GM18951 (cell line): ENCODE results near the gene LARGE2.

Experiments used
- POLR2A ChIP-seq: IDR thresholded peaks from 4 replicates; pipeline ENCODE4 v1.6.1; 2011; ENCODE audit warnings: mild to moderate bottlenecking; ENCODE audit not compliant: insufficient read length, insufficient read depth; ENCODE audit errors: extremely low read depth
- in situ Hi-C: fragments of 300-500 bp; cut with MboI; formaldehyde crosslinking; loops from one replicate; pipeline ENCODE4 v1.12.0; 2022; ENCODE audit warnings: low sequenced_read_pairs, mixed read lengths, inconsistent platforms; ENCODE audit not compliant: unreplicated experiment

LARGE2 gene

DNA sequence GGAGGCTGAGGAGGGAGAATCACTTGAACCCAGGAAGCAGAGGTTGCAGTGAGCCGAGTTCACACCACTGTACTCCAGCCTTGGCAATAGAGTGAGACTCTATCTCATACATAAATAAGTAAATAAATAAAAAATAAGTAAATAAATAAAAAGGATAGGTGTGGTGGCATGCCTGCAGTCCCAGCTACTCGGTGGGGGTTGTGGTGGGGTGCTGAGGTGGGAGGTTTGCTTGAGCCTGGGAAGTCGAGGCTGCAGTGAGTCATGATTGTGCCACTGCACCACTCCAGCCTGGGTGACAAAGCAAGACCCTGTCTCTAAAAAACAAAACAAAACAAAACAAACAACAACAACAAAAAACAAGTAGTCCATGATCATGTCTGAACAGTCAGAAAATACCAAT, 3.1 kb downstream of the LARGE2 start:
- in situ Hi-C loops, result no loop called here
- no peak for TF ChIP-seq POLR2A

DNA sequence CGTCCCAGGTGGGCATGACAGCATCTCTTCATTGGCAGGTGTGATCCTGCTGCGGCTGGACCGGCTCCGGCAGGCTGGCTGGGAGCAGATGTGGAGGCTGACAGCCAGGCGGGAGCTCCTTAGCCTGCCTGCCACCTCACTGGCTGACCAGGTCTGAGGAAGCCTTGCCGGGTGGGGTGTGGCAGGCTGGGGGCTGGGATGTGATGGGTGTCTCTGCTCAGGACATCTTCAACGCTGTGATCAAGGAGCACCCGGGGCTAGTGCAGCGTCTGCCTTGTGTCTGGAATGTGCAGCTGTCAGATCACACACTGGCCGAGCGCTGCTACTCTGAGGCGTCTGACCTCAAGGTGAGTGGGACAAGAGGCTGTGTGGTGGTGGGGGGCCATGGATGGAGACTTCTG, 3.5 kb downstream of the LARGE2 start:
- in situ Hi-C loops, result no loop called here
- TF ChIP-seq POLR2A, result no peak

DNA sequence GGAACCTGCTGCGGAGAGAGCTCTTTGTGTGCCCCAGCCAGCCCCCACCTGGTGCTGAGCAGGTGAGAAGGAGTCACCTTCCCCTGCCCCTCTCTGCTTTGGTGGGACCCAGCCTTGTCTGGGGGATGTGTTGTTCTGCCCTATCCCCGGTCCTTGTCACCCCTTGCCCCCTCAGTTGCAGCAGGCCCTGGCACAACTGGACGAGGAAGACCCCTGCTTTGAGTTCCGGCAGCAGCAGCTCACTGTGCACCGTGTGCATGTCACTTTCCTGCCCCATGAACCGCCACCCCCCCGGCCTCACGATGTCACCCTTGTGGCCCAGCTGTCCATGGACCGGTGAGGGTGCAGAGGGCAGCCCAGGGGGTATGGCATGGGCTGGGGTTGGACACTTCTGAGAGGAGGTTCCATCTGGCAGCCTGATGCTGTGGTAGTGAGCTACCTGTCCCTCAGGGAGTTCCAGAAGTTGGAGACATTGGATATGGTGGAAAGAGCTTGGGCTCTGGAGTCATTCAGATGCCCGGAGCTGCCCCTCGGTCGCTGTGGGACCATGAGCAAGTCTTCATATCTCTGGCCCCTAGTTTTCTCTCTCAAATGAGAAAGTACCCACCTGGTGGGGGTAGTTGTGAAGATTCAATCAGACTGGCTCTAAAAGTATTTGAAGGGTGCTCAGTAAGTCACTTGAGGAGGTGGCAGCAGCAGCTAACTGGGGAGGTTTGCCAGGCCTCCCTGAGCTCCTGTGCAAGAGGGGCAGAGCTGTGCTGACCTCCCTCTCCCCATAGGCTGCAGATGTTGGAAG, 4.3 kb downstream of the LARGE2 start:
- TF ChIP-seq POLR2A, result no peak
- in situ Hi-C loops, result no loop called here

DNA sequence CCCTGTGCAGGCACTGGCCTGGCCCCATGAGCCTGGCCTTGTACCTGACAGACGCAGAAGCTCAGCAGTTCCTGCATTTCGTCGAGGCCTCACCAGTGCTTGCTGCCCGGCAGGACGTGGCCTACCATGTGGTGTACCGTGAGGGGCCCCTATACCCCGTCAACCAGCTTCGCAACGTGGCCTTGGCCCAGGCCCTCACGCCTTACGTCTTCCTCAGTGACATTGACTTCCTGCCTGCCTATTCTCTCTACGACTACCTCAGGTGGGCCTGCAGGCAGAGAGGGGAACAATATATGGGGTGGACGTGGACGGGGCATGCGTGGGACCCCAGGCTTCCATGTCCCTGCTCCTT, 4.9 kb downstream of the LARGE2 start:
- in situ Hi-C loops, result no loop called here
- TF ChIP-seq POLR2A, result no peak

DNA sequence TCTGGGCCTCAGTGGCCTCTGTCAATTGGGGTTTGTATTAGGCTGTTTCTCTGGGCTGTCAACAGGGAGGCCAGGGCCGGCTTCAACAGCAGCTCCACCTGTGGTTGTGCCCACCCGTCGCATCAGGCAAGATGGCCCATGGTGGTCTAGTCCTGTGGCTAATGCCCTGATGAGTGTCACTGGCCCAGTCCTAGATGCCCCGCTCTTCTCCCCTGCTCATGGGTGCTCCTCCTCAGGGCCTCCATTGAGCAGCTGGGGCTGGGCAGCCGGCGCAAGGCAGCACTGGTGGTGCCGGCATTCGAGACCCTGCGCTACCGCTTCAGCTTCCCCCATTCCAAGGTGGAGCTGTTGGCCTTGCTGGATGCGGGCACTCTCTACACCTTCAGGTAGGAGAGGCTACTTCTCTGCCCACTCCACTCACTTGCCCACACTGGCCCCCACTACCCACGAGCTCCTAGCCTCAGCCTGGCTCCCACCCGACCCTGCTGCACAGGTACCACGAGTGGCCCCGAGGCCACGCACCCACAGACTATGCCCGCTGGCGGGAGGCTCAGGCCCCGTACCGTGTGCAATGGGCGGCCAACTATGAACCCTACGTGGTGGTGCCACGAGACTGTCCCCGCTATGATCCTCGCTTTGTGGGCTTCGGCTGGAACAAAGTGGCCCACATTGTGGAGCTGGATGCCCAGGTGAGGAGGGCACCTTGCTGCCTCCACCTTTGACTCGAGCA, 5.4 kb downstream of the LARGE2 start:
- in situ Hi-C loops, result no loop called here
- TF ChIP-seq POLR2A, result no peak

DNA sequence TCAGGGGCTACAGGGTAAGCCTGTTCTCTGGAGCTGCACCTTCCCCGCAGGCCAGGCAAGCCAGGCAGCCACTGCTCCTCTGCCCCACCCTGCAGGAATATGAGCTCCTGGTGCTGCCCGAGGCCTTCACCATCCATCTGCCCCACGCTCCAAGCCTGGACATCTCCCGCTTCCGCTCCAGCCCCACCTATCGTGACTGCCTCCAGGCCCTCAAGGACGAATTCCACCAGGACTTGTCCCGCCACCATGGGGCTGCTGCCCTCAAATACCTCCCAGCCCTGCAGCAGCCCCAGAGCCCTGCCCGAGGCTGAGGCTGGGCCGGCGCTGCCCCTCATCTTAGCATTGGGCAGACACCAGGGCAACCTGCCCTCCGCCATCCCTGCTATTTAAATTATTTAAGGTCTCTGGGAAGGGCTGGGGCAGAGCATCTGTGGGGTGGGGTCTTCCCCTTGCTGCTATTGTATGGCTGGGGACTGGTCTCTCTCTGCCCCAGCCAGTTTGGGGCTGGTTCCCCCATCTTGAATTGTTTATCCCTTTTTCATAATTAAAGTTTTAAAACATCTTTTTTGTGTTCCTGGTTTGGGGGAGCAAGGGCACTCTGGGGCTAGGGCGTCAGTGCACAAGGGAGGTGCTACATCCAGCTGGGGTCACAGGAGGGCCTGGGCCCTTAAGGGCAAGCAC, 6.2 kb downstream of the LARGE2 start:
- TF ChIP-seq POLR2A, result no peak
- in situ Hi-C loops, result no loop called here

DNA sequence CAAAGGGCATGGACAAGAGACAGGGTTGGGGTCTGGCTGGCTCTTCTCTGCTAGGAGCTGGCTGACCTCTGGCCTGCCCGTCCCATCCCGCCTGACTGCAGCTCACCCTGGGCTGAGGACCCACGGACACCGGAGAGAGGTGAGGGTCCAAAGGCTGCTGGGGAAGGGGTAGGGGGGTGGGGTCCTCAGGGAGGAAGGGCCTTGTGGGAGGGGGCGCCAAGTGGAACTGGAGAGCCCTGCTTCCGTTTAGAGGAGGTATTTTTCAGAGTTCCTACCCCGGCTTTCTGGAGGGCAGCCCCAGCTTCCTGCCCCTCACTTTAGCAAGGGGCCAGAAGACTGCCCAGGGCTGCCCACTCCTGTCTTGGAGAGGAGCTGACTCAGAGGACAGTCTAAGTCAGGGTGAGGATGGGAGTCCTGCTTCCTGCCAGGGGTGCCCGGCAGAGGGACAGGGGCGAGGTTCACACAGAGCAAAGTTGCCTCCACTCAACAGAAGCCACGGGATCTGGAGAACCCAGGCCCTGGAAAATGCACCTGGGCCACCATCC, 7.1 kb downstream of the LARGE2 start:
- in situ Hi-C loops, result no loop called here

DNA sequence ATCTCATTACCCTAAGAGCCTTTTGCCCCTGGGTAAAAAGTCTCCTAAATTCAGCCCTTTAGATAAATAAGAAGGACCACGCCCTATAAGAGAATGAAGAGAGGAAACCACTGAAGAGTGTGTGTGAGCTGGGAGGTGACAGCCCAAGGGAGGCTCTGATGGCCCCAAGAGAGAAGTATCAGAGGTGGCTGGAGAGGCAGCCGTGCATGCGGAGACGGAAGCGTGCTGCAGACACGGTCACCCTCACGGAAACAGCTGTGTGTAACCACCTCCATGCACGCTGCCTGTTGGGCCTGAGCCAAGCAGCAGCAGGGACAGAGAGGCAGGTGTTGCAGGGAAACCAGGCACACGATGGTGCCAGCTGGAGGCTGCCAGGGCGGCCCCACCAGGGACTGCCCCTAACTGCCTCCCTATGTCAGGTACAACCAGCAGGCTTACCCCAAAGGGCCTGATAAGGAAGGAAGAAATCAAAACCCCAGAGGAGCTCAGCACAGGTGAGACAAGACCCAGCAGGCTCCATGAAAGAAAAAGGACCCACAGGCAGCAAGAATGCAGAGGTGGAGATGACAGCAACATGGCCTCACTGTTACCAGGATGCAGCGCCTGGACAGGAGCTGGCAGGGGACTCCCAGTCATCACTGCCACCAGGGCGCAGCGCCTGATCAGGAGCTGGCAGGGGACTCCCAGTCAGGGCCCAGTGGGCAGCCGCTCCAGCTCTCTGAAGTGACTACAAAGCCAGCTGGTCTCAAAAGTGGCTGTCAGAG, 7.8 kb downstream of the LARGE2 start:
- peak; percentile 11 for TF ChIP-seq POLR2A
- in situ Hi-C loops, result no loop called here

More for the DNA sequence above, 7.1 kb downstream of the LARGE2 start:
- no peak for TF ChIP-seq POLR2A

DNA sequence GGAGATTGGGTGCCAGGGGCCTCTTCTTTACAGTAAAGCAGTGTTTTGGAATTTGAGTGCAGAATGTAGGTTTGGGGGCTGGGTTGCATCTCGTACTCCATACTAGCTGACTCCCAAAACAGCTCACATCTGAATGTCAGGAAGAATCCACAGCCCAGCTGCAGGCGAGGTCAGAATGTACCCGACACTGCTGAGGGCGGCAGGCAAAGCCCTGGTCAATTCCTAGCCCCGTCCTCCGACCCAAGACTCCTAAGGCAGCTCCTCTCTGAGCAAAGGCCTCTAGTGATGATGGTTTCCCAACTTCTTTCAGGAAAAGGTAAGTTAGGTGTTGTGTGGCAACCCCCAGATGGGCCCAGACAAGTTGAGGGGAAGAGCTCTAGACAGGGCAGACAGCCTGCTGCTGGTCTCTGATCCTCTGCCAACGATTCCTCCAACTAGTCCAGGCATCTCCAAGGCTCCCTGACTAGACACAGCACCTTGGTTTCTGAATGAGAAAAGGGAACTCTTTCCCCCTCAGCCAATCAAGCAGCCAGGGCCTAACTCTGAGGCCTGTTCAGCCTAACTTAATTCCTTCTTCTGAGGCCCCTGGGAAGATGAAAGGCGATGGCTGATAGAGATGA, 8.6 kb downstream of the LARGE2 start:
- no peak for TF ChIP-seq POLR2A
- in situ Hi-C loops, result no loop called here

DNA sequence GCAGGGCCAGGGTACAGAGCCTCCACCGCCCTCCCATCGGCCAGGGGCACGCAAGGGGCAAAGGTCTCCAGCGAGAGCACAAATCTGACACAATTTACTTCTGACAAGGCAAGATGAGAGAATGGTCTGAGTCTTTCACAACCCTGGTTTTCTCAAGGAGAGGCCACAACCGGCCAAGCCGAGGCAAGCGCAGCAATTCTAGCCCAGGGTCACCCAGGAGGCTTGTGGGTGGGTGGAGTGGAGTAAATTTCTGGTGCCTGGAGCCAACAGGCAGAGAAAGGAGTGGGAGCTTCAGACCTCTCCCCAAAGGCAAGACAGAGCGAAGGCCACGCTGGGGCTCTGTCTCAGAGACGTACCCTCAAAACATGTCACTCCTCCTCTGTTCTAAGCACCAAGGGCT, 9.3 kb downstream of the LARGE2 start:
- in situ Hi-C loops, result no loop called here
- TF ChIP-seq POLR2A, result no peak

DNA sequence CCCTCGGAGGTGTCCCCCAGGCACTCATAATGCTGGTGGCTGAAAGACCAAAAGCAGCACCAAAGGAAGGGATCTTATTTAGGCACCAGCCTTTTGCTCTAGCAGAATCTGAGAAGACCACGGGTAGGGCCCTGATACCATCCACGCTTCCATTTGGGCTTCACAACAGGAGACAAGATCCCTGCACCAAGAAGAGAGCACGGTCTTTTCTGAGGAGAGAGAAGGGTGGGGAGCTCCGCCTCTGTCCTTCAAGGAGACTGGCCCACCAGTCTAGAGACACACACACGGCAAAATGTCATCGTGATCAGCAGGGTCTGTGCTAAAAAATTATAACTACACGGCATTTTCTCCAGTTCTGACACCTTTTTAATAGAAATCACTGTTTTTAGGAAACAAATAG, 9.8 kb downstream of the LARGE2 start:
- in situ Hi-C loops, result no loop called here
- no peak for TF ChIP-seq POLR2A

DNA sequence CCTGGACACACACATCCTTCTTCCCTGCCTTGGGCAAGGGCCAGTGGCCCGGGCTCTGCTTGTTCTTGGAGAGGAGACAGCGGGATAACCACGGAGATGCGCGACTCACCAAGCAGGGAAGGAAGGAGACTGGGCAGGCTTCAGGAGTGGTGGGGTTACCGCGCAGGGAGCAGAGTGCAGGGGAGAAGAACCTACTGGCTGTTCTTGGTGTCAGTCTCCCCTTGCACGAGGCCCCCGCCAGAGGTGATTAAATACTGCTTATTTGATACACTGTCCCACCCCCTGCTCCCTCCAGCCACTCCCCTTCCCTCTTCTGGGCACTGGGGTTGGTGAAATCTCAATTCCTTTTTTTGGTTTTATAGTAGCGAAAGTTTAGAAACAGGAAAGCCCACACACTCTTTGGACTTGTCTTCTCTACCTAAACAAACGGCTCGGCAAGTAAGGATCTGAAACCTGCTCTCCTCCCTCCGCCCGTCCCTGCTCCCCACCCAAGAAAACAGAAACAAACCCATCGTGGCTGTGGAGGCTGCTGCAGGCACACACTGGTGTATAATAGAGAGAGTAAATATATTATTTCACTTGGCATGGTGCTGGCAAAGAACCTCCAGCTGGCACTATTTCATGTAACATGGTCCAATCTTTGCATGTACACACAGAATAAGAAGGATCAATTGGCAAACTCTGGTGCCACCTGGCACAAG, 10.8 kb downstream of the LARGE2 start:
- in situ Hi-C loops, result no loop called here

More for the DNA sequence above, 10.8 kb downstream of the LARGE2 start:
- TF ChIP-seq POLR2A, result no peak
